SKM-1 treated with dmso at 0.1 percent for 144 hours (cell line): ENCODE results near the gene SELENOI.
"Not testable (repeated sequence)": the region's sequence is repeated elsewhere in the genome, so short reads cannot be mapped to it uniquely, and the experiment has no call there.

Experiments
- DNase-seq: peaks from one replicate; lab custom pipeline; 2025; ENCODE audit not compliant: unreplicated experiment; lab: John Stamatoyannopoulos, UW

SELENOI gene

GRCh38 chr2:26345545-26346453, at the start of gene SELENOI:
SELENOI (plus strand) TSS chr2:26346143; CDS start chr2:26346233, 90 bp downstream.
- DNase-seq: peak; percentile 97

- no peak for DNase-seq
These were observed 48.9 kb upstream of the SELENOI start for GRCh38 chr2:26297061-26297460.

GRCh38 chr2:26298286-26298637, 47.7 kb upstream of the SELENOI start:
- no peak for DNase-seq

- no peak for DNase-seq
These were observed 47.1 kb upstream of the SELENOI start for GRCh38 chr2:26298638-26299393.

GRCh38 chr2:26299471-26300101, 46.4 kb upstream of the SELENOI start:
- no peak for DNase-seq

GRCh38 chr2:26300234-26300925, 45.6 kb upstream of the SELENOI start:
- DNase-seq: no peak

GRCh38 chr2:26302846-26303245, 43.1 kb upstream of the SELENOI start:
- DNase-seq: no peak

GRCh38 chr2:26305094-26305493, 40.8 kb upstream of the SELENOI start:
- DNase-seq: not testable (repeated sequence)

GRCh38 chr2:26305540-26305939, 40.4 kb upstream of the SELENOI start:
- DNase-seq: no peak

- DNase-seq: no peak
These were observed 36.0 kb upstream of the SELENOI start for GRCh38 chr2:26309921-26310320.

- no peak for DNase-seq
These were observed 33.5 kb upstream of the SELENOI start for GRCh38 chr2:26312471-26312870.

GRCh38 chr2:26313446-26313845, 32.5 kb upstream of the SELENOI start:
- no peak for DNase-seq

- no peak for DNase-seq
These were observed 31.7 kb upstream of the SELENOI start for GRCh38 chr2:26314243-26314642.

- DNase-seq: no peak
These were observed 29.9 kb upstream of the SELENOI start for GRCh38 chr2:26316041-26316440.

GRCh38 chr2:26316845-26317244, 29.1 kb upstream of the SELENOI start:
- no peak for DNase-seq

- no peak for DNase-seq
These were observed 28.4 kb upstream of the SELENOI start for GRCh38 chr2:26317377-26318105.

GRCh38 chr2:26318950-26319349, 27.0 kb upstream of the SELENOI start:
- DNase-seq: no peak

- not testable (repeated sequence) for DNase-seq
These were observed 21.5 kb upstream of the SELENOI start for GRCh38 chr2:26324479-26324878.

- DNase-seq: no peak
These were observed 21.0 kb upstream of the SELENOI start for GRCh38 chr2:26324903-26325302.

- DNase-seq: no peak
These were observed 20.1 kb upstream of the SELENOI start for GRCh38 chr2:26325851-26326250.
